ENCODE data around the gene INTS3. TPM values are rescaled to one million over a fixed set of nuclear protein-coding genes. Genes with fewer than 3 reads are reported as not detected.

INTS3 gene
- total RNA-seq, 1 experiment from 2014 or later = 66.8 TPM

DNA sequence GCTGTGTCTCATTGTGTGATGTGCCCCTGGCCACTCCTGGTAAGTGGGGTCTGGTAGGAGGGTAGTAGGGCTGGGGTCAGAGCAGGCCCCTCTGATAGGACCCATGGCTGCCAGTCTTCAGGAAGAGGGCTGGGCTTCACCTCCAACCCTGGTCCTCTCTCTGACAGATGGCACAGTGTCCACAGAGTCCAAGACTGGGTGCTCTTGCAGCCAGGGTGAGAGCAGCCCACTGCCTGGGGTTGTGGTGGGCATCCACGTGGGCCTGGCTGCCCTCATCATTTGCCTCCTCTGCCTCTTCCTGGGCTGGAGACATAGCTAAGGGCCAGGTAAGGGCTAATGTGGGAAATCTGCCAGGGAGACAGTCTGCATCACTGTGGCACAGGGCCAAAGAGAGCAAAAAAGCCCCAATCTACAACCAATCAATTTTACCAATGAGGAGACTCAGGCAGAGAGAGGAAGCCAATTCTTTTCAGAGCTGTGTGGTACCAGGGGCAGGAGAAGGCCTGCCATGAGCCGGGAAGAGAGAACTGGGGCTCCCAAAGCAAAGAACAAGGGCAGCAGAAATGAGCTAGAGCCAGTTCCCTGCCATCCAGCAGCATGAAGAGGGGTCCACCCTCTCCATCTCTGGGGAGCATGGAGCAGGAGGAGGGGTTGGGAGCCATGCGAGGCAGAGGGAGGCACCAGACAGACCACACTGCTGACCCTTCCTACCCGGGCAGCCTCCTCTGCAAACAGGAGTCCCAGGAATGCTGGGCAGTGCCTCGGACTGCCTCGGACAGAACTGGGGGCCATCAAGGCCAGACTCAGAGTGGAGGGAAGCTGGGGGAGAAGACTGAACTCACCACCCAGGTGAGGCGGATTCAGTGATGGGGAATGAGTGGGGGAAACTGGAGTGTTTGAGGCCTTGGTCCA, 74.2 kb downstream of the INTS3 start (continued):
- TF ChIP-seq, protein P1, sequence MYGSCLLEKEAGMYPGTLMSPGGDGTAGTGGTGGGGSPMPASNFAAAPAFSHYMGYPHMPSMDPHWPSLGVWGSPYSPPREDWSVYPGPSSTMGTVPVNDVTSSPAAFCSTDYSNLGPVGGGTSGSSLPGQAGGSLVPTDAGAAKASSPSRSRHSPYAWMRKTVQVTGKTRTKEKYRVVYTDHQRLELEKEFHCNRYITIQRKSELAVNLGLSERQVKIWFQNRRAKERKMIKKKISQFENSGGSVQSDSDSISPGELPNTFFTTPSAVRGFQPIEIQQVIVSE (CRISPR knock-in tag; IDR thresholded peaks at IDR 0.05; ENCODE audit: borderline replicate concordance) = no peak
- TF ChIP-seq SP1 (CRISPR knock-in tag; conservative IDR thresholded peaks at IDR 0.05) = no peak
- TF ChIP-seq, protein P2, sequence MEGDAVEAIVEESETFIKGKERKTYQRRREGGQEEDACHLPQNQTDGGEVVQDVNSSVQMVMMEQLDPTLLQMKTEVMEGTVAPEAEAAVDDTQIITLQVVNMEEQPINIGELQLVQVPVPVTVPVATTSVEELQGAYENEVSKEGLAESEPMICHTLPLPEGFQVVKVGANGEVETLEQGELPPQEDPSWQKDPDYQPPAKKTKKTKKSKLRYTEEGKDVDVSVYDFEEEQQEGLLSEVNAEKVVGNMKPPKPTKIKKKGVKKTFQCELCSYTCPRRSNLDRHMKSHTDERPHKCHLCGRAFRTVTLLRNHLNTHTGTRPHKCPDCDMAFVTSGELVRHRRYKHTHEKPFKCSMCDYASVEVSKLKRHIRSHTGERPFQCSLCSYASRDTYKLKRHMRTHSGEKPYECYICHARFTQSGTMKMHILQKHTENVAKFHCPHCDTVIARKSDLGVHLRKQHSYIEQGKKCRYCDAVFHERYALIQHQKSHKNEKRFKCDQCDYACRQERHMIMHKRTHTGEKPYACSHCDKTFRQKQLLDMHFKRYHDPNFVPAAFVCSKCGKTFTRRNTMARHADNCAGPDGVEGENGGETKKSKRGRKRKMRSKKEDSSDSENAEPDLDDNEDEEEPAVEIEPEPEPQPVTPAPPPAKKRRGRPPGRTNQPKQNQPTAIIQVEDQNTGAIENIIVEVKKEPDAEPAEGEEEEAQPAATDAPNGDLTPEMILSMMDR (IDR thresholded peaks at IDR 0.05) = no peak
- TF ChIP-seq, protein P3, sequence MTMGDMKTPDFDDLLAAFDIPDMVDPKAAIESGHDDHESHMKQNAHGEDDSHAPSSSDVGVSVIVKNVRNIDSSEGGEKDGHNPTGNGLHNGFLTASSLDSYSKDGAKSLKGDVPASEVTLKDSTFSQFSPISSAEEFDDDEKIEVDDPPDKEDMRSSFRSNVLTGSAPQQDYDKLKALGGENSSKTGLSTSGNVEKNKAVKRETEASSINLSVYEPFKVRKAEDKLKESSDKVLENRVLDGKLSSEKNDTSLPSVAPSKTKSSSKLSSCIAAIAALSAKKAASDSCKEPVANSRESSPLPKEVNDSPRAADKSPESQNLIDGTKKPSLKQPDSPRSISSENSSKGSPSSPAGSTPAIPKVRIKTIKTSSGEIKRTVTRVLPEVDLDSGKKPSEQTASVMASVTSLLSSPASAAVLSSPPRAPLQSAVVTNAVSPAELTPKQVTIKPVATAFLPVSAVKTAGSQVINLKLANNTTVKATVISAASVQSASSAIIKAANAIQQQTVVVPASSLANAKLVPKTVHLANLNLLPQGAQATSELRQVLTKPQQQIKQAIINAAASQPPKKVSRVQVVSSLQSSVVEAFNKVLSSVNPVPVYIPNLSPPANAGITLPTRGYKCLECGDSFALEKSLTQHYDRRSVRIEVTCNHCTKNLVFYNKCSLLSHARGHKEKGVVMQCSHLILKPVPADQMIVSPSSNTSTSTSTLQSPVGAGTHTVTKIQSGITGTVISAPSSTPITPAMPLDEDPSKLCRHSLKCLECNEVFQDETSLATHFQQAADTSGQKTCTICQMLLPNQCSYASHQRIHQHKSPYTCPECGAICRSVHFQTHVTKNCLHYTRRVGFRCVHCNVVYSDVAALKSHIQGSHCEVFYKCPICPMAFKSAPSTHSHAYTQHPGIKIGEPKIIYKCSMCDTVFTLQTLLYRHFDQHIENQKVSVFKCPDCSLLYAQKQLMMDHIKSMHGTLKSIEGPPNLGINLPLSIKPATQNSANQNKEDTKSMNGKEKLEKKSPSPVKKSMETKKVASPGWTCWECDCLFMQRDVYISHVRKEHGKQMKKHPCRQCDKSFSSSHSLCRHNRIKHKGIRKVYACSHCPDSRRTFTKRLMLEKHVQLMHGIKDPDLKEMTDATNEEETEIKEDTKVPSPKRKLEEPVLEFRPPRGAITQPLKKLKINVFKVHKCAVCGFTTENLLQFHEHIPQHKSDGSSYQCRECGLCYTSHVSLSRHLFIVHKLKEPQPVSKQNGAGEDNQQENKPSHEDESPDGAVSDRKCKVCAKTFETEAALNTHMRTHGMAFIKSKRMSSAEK (CRISPR knock-in tag; IDR thresholded peaks at IDR 0.05; ENCODE audit: borderline replicate concordance) = no peak
- TF ChIP-seq ESRRA (CRISPR knock-in tag; IDR thresholded peaks at IDR 0.05; ENCODE audit: borderline replicate concordance) = no peak

DNA sequence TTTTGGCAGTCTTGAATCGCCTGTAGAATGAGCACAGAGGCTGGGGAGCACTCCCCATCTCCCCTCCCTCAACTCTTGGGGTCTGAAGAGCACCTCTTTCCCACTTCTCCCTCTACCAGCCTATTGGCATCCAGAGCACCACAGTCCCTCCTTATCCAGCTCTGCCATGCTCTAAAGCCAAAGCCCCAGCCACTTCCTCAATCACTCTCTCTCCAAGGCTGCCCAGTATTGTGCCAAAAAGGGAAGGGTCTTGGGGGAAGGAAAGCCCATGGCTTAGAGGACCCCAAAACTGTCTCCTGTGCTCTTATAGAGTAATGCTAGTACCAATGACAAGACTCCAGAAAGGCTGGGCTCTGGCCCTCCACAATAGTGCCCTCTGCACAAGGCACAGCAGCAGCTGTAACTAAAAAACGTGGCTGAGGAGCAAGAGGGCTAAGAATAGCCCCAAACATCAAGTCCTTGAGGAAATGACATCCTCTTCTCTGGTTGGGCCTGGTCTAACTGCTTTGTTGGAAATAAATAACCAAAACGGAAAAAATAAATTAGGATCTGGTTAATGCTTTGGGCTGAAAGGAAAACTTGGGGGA, 75.7 kb downstream of the INTS3 start:
- CTCF ChIA-PET = interaction anchor here (0.9 kb wide), 1 partner anchor 119 kb away, joined by 3 read pairs; the partner anchor contains the start of gene GATAD2B
- no peaks in the 10 kb centered on the region for H3K27me3 Mint-ChIP-seq (ENCODE audit: low read depth)
- no peaks in the 10 kb centered on the region for H3K9me3 Mint-ChIP-seq
- no peak overlapping the region for H3K4me3 Mint-ChIP-seq
- no peak overlapping the region for H3K27ac Mint-ChIP-seq
- POLR2A ChIA-PET = interaction anchor here (0.8 kb wide), 1 partner anchor 119 kb away, joined by 3 read pairs; the partner anchor contains the start of gene GATAD2B
- no peak for DNase-seq (ENCODE audit: low spot score)
- TF ChIP-seq, protein P4, sequence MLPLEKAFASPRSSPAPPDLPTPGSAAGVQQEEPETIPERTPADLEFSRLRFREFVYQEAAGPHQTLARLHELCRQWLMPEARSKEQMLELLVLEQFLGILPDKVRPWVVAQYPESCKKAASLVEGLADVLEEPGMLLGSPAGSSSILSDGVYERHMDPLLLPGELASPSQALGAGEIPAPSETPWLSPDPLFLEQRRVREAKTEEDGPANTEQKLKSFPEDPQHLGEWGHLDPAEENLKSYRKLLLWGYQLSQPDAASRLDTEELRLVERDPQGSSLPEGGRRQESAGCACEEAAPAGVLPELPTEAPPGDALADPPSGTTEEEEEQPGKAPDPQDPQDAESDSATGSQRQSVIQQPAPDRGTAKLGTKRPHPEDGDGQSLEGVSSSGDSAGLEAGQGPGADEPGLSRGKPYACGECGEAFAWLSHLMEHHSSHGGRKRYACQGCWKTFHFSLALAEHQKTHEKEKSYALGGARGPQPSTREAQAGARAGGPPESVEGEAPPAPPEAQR (CRISPR knock-in tag; IDR thresholded peaks at IDR 0.05) = no peak
- TF ChIP-seq, protein P5, sequence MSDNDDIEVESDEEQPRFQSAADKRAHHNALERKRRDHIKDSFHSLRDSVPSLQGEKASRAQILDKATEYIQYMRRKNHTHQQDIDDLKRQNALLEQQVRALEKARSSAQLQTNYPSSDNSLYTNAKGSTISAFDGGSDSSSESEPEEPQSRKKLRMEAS (CRISPR knock-in tag; IDR thresholded peaks at IDR 0.05) = no peak
- TF ChIP-seq, protein P6, sequence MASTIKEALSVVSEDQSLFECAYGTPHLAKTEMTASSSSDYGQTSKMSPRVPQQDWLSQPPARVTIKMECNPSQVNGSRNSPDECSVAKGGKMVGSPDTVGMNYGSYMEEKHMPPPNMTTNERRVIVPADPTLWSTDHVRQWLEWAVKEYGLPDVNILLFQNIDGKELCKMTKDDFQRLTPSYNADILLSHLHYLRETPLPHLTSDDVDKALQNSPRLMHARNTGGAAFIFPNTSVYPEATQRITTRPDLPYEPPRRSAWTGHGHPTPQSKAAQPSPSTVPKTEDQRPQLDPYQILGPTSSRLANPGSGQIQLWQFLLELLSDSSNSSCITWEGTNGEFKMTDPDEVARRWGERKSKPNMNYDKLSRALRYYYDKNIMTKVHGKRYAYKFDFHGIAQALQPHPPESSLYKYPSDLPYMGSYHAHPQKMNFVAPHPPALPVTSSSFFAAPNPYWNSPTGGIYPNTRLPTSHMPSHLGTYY (CRISPR knock-in tag; IDR thresholded peaks at IDR 0.05) = no peak
- TF ChIP-seq SMAD4 (CRISPR knock-in tag; IDR thresholded peaks at IDR 0.05) (no peak), SOX15 (CRISPR knock-in tag; IDR thresholded peaks at IDR 0.05) (no peak), FOXJ3 (CRISPR knock-in tag; IDR thresholded peaks at IDR 0.05; ENCODE audit: borderline replicate concordance) (no peak)
- no peak for ATAC-seq
- H3K36me3 Mint-ChIP-seq = peaks cover 4% of the 10 kb centered on the region
- peaks cover 13% of the 10 kb centered on the region for H3K4me1 Mint-ChIP-seq
